B cell (primary cell): ENCODE data around the gene MOGAT2. TPM values are rescaled to one million over a fixed set of nuclear protein-coding genes. Genes with fewer than 3 reads are reported as not detected.

Experiments
- ATAC-seq: fragments of 200-7000 bp; cut with Tn5 transposase; one replicate; pipeline ENCODE4 v1.10.0; 2021; ENCODE audit warnings: low read depth, mild to moderate bottlenecking, moderate number of reproducible peaks, moderate library complexity
- CTCF ChIA-PET: fragments of 350-600 bp; sonication (Branson Sonifier 250); formaldehyde crosslinking; loops from one replicate; lab custom pipeline; 2021; ENCODE audit warnings: antibody characterized with exemption, inconsistent platforms; lab: Charles Lee
- POLR2A ChIA-PET: fragments of 350-600 bp; sonication (Branson Sonifier 250); formaldehyde crosslinking; loops from one replicate; lab custom pipeline; 2021; ENCODE audit warnings: antibody characterized with exemption; lab: Charles Lee
- DNase-seq: peaks from one replicate; pipeline ENCODE4 v3.0.0; 2013
- H2AFZ ChIP-seq: 2 replicates; pipeline ENCODE4 v1.6.1; 2012; ENCODE audit warnings: mild to moderate bottlenecking, low read depth, low read length; ENCODE audit not compliant: insufficient read depth, poor library complexity, severe bottlenecking
- H3K27ac ChIP-seq, 2 donors: 1 replicate in 1 of 2; 2 replicates in 1 of 2; pipeline ENCODE4 v1.5.1; 2012 to 2013; ENCODE audit warnings: low read length in 2 of 2, mild to moderate bottlenecking in 2 of 2, moderate library complexity in 1 of 2
- H3K27me3 ChIP-seq, 4 experiments: fragments of 200-600 bp in 1 of 4; sonication (generic) in 1 of 4; replicated peaks in 1 of 4; 1 replicate in 2 of 4; 2 replicates in 2 of 4; pipeline versions ENCODE4 v1.6.1 to v1.7.0; 2013 to 2016; ENCODE audit warnings: low read length in 3 of 4, mild to moderate bottlenecking in 2 of 4, mixed read lengths in 1 of 4, moderate library complexity in 1 of 4; ENCODE audit not compliant: insufficient read depth in 4 of 4, control insufficient read depth in 3 of 4; ENCODE audit errors: control extremely low read depth in 1 of 4
- H3K36me3 ChIP-seq, 2 experiments: replicated peaks in 1 of 2; 1 replicate in 1 of 2; 2 replicates in 1 of 2; pipeline versions ENCODE4 v1.6.1 to v1.7.1; 2013; ENCODE audit warnings: low read length in 1 of 2; ENCODE audit not compliant: insufficient read depth in 2 of 2, control insufficient read depth in 1 of 2; ENCODE audit errors: control extremely low read depth in 1 of 2, extremely low read depth in 1 of 2
- H3K4me1 ChIP-seq, 2 donors: fragments of 200-600 bp in 1 of 2; sonication (generic) in 1 of 2; 1 replicate in 1 of 2; 2 replicates in 1 of 2; pipeline versions ENCODE4 v1.5.1 to v1.6.1; 2013 to 2017; ENCODE audit warnings: low read length in 2 of 2; ENCODE audit not compliant: control insufficient read depth in 2 of 2, insufficient read depth in 2 of 2
- H3K4me2 ChIP-seq: replicated peaks from 2 replicates; pipeline ENCODE3; 2012; ENCODE audit warnings: mild to moderate bottlenecking, low read depth, low read length; ENCODE audit not compliant: poor library complexity, severe bottlenecking
- H3K4me3 ChIP-seq, 5 experiments: fragments of 200-600 bp in 1 of 5; sonication (generic) in 1 of 5; 1 replicate in 3 of 5; 2 replicates in 2 of 5; pipeline versions ENCODE4 v1.5.1 to v1.7.0; 2011 to 2016; ENCODE audit warnings: low read length in 4 of 5, mild to moderate bottlenecking in 4 of 5, low read depth in 2 of 5, control low read depth in 1 of 5, moderate library complexity in 1 of 5; ENCODE audit not compliant: insufficient read depth in 1 of 5; ENCODE audit errors: control extremely low read depth in 1 of 5, extremely low read depth in 1 of 5
- H3K79me2 ChIP-seq: fragments of 200-600 bp; sonication (generic); one replicate; pipeline ENCODE4 v1.6.0; 2016; ENCODE audit warnings: low read length; ENCODE audit not compliant: control insufficient read depth, insufficient read depth
- H3K9ac ChIP-seq: fragments of 200-600 bp; sonication (generic); 2 replicates; pipeline ENCODE4 v1.6.1; 2017; ENCODE audit warnings: mild to moderate bottlenecking, low read length, moderate library complexity
- H3K9me3 ChIP-seq, 3 donors: one replicate each; pipeline versions ENCODE4 v1.6.1 to v1.7.1; 2013; ENCODE audit warnings: low read length in 2 of 3; ENCODE audit not compliant: control insufficient read depth in 2 of 3, insufficient read depth in 1 of 3; ENCODE audit errors: control extremely low read depth in 1 of 3
- H4K20me1 ChIP-seq: 2 replicates; pipeline ENCODE4 v1.6.0; 2012; ENCODE audit warnings: mild to moderate bottlenecking, low read length; ENCODE audit not compliant: insufficient read depth, control insufficient read depth, poor library complexity, severe bottlenecking
- H3K27ac Mint-ChIP-seq: one replicate; pipeline ENCODE4 v1.8.0; 2021; ENCODE audit warnings: mixed read lengths
- H3K27me3 Mint-ChIP-seq: one replicate; pipeline ENCODE4 v1.8.0; 2021; ENCODE audit warnings: mixed read lengths
- H3K4me1 Mint-ChIP-seq: one replicate; pipeline ENCODE4 v1.8.0; 2021; ENCODE audit warnings: mixed read lengths
- H3K4me3 Mint-ChIP-seq: one replicate; pipeline ENCODE4 v1.8.0; 2021; ENCODE audit warnings: mixed read lengths
- H3K9me3 Mint-ChIP-seq: one replicate; pipeline ENCODE4 v1.8.0; 2022; ENCODE audit warnings: mixed read lengths; ENCODE audit not compliant: insufficient read depth
- EZH2 ChIP-seq: IDR thresholded peaks from 2 replicates; pipeline ENCODE4 v1.6.1; 2012; ENCODE audit warnings: borderline replicate concordance, low read depth, mild to moderate bottlenecking, moderate library complexity, low read length; ENCODE audit not compliant: insufficient read depth, poor library complexity, severe bottlenecking
- WGBS: methylation state at CpG from one replicate; pipeline ENCODE4 v1.1.5; 2013; ENCODE audit warnings: missing lambda C conversion rate; ENCODE audit not compliant: insufficient coverage; 5-methylcytosine and 5-hydroxymethylcytosine counted together
- intact Hi-C: fragments of 100-400 bp; cut with micrococcal nuclease; formaldehyde crosslinking; loops from one replicate; pipeline ENCODE4 v1.10.0; 2022
- polyA plus RNA-seq: library from polyadenylated mRNA; depleted of rRNA; stranded (reverse); fragments of >200 nt; gene quantifications from 2 replicates; pipeline ENCODE4 v1.2.3, GENCODE V29; 2012
- total RNA-seq, 2 donors: library from RNA; stranded (reverse); fragments of 120-200 nt in 1 of 2; gene quantifications; 1 replicate in 1 of 2; 2 replicates in 1 of 2; pipeline versions ENCODE4 v1.2.3 to v1.2.4, GENCODE V29; 2013 to 2022
- TF ChIP-seq, protein P1 (sequence below): fragments of 200-600 bp; IDR thresholded peaks from one replicate; pipeline ENCODE4 v1.8.0; 2022; ENCODE audit warnings: antibody characterized with exemption, mild to moderate bottlenecking

Gene MOGAT2
- total and polyA plus RNA-seq, 2 donors (not counting 1 experiment from before 2014, with no cell fraction given): not detected

DNA sequence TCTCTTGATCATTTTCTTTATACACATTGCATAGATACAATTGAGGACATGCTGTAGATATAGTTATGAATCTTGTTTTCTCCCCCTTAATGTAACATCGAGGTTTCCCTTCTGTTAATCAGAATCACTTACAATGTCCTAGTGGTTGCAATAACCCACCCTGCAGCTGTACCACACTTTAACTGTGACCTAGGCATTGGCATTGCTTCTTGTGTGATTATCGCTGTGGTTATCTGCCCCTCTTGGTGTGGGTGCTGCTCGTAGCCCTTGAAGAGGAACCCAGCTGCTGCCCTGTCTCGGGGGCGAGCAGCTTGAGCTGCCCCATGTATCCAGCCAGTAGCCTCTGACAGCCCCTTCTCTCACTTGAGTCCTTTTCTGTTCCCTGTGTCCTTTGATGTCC is 52.5 kb downstream of the MOGAT2 start:
- H3K27ac ChIP-seq: no peak overlapping the region
- no peaks in the 10 kb centered on the region for H3K36me3 ChIP-seq
- ChIA-PET POLR2A (interaction anchor here (1.1 kb wide), 1 partner anchor 341 kb away, joined by 8 read pairs; no protein-coding TSS in a partner anchor), CTCF (interaction anchor here (0.6 to 2.4 kb wide), 6 partner anchors 8 to 104 kb away, joined by 3 to 6 read pairs (median 4); no protein-coding TSS in a partner anchor)
- DNase-seq: no peak
- H3K9me3 ChIP-seq: no peaks in the 10 kb centered on the region
- H3K27me3 Mint-ChIP-seq: no peaks in the 10 kb centered on the region
- H3K4me3 ChIP-seq: peak overlapping the region in 1 of 5 experiments; percentile 79
- 68% methylated on average over 5 of the region's 5 CpGs for WGBS
- no peaks in the 10 kb centered on the region for H3K27me3 ChIP-seq
- H3K27ac Mint-ChIP-seq: no peak overlapping the region
- H3K4me1 ChIP-seq: peaks cover 44 to 64% of the 10 kb centered on the region in 2 donors
- no peaks in the 10 kb centered on the region for H3K9me3 Mint-ChIP-seq
- no peak overlapping the region for H3K9ac ChIP-seq
- peaks cover 6% of the 10 kb centered on the region for H4K20me1 ChIP-seq
- H3K4me3 Mint-ChIP-seq: peak overlapping the region; percentile 81
- H3K79me2 ChIP-seq: peaks cover 14% of the 10 kb centered on the region
- ATAC-seq: no peak
- intact Hi-C loops: no loop called here
- TF ChIP-seq, protein P1, sequence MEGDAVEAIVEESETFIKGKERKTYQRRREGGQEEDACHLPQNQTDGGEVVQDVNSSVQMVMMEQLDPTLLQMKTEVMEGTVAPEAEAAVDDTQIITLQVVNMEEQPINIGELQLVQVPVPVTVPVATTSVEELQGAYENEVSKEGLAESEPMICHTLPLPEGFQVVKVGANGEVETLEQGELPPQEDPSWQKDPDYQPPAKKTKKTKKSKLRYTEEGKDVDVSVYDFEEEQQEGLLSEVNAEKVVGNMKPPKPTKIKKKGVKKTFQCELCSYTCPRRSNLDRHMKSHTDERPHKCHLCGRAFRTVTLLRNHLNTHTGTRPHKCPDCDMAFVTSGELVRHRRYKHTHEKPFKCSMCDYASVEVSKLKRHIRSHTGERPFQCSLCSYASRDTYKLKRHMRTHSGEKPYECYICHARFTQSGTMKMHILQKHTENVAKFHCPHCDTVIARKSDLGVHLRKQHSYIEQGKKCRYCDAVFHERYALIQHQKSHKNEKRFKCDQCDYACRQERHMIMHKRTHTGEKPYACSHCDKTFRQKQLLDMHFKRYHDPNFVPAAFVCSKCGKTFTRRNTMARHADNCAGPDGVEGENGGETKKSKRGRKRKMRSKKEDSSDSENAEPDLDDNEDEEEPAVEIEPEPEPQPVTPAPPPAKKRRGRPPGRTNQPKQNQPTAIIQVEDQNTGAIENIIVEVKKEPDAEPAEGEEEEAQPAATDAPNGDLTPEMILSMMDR: no peak
- no peak for TF ChIP-seq EZH2
- no peak overlapping the region for H2AFZ ChIP-seq
- H3K4me1 Mint-ChIP-seq: peaks cover 71% of the 10 kb centered on the region
- peak overlapping the region; percentile 97 for H3K4me2 ChIP-seq

DNA sequence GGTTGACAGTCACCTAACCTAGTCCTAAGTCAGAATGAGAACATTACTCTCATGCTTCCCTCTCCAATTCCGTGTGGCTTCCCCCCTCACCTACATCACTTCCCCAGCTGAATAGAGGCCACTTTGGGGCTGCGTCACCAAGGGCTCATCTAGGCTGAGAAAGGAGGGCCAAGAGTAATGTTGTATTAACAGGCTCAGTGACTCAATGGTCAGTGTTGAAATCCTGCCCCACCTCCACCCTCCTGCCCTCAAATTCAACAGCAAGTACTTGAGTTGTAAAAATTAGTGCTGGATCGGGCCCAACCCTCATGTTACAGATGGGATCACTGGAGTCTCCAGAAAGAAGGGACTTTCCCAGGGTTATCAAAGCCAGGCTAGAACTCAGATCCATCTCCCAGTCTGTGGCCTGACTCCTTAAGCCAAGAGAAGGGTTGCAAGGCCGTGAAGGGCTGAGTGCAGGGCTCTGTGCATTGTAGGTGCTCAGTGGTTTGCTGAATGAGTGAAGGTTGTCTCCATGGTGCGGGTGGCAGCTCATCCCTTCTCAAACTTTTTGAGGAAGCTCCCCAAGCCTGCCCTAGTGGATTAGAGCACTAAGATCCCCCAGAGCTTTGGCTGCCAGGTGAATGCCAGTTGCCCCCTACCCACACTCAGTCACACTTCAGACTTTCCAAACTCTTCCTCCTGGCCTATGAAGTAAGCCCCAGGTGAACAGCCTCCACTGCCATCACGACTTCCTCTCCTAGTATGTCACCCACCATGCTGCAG is 54.2 kb downstream of the MOGAT2 start:
- peaks cover 74% of the 10 kb centered on the region for H3K4me1 Mint-ChIP-seq
- Histone ChIP-seq H3K9me3 (no peaks in the 10 kb centered on the region), H3K27ac (no peak overlapping the region), H4K20me1 (peaks cover 6% of the 10 kb centered on the region), H3K4me3 (no peak overlapping the region), H2AFZ (no peak overlapping the region), H3K4me2 (peak overlapping the region; percentile 67), H3K9ac (no peak overlapping the region), H3K79me2 (peaks cover 16% of the 10 kb centered on the region), H3K27me3 (no peaks in the 10 kb centered on the region), H3K36me3 (peaks cover 0 to 2% of the 10 kb centered on the region in 2 experiments), H3K4me1 (peaks cover 44 to 71% of the 10 kb centered on the region in 2 donors)
- H3K27ac Mint-ChIP-seq: peak overlapping the region; percentile 73
- WGBS: 79% methylated on average over 3 of the region's 6 CpGs
- H3K9me3 Mint-ChIP-seq: no peaks in the 10 kb centered on the region
- POLR2A ChIA-PET: no interaction called here
- intact Hi-C loops: loop anchor here (2.0 kb wide), 1 partner anchor 31 kb away; no protein-coding TSS in a partner anchor
- TF ChIP-seq, protein P1: no peak
- TF ChIP-seq EZH2: no peak
- no peak for DNase-seq
- ATAC-seq: no peak
- H3K27me3 Mint-ChIP-seq: no peaks in the 10 kb centered on the region
- CTCF ChIA-PET: interaction anchor here (2.4 kb wide), 1 partner anchor 66 kb away, joined by 6 read pairs; no protein-coding TSS in a partner anchor
- H3K4me3 Mint-ChIP-seq: peak overlapping the region; percentile 4
